ENCODE data around the gene TBX6. TPM values are rescaled to one million over a fixed set of nuclear protein-coding genes. Genes with fewer than 3 reads are reported as not detected.
A peak's percentile ranks its signal among the peaks of the same experiment; 100 is the strongest.

The TBX6 gene
- total and polyA plus RNA-seq, 10 of the 15 experiments (the other 5 are each of a cell fraction or from before 2014, with no cell fraction given): 0.08 to 0.90 (median 0.31) TPM; not detected in 2

GRCh38 chr16:30052671-30053372 lies 38.9 kb downstream of the TBX6 start (continued):
- TF ChIP-seq EZH2 (IDR thresholded peaks at IDR 0.05; ENCODE audit: borderline replicate concordance, control insufficient read depth, low read depth, low read length) (no peak), KLF5 (IDR thresholded peaks at IDR 0.05; ENCODE audit: partially characterized antibody) (peak; percentile 45), CBFB (IDR thresholded peaks at IDR 0.05; ENCODE audit: low read depth) (peak; percentile 44; the same call in 1 of the 2 replicates), RFX5 (IDR thresholded peaks at IDR 0.05; ENCODE audit: low read depth, low read length) (peak; percentile 47; the same call in 1 of the 2 replicates), IKZF1 (conservative IDR thresholded peaks at IDR 0.05) (peak; percentile 80), NRF1 (conservative IDR thresholded peaks at IDR 0.05; ENCODE audit: low read depth, low read length) (no peak), ZSCAN29 (IDR thresholded peaks at IDR 0.05) (no peak), E2F8 (IDR thresholded peaks at IDR 0.05; ENCODE audit: low read depth, partially characterized antibody) (peak; percentile 68), TCF12 (IDR thresholded peaks at IDR 0.05; ENCODE audit: low read depth, low read length) (no peak)

- ChIA-PET SMC1A (ENCODE audit: uncharacterized antibody, unreplicated experiment) (interaction anchor here (1.4 kb wide), 1 partner anchor 41 kb away, joined by 5 read pairs; the partner anchor contains the start of gene TBX6), RAD21 (ENCODE audit: unreplicated experiment) (interaction anchor here (0.7 kb wide), 1 partner anchor 230 kb away, joined by 5 read pairs; no protein-coding TSS in a partner anchor), POLR2A (interaction anchor here (1.3 to 2.7 kb wide), 2 partner anchors 14 to 39 kb away, joined by 3 to 7 read pairs; partner anchors contain the start of gene ALDOA), CTCF (no interaction called here)
- H3K4me3 ChIP-seq: no peak overlapping the region
- H3K27me3 ChIP-seq (replicated peaks in 1 of 2; ENCODE audit: control insufficient read depth in 2 of 2, insufficient read depth in 2 of 2, low read length in 1 of 2): no peaks in the 10 kb centered on the region
- H2AFZ ChIP-seq (ENCODE audit: control insufficient read depth, low read depth, low read length): no peak overlapping the region
- H3K27ac ChIP-seq (ENCODE audit: control insufficient read depth, insufficient read depth): no peak overlapping the region
- no peaks in the 10 kb centered on the region for H3K36me3 ChIP-seq (ENCODE audit: control insufficient read depth in 2 of 2, insufficient read depth in 2 of 2, low read length in 1 of 2)
- H3K9ac ChIP-seq (ENCODE audit: control insufficient read depth, insufficient read depth, low read length): no peak overlapping the region
- DNase-seq (ENCODE audit: low read depth, low spot score) (no peak), FAIRE-seq (no peak), ATAC-seq (no peak)
- intact Hi-C loops (cut with micrococcal nuclease; ENCODE audit: unreplicated experiment): no loop called here
- in situ Hi-C loops (cut with MboI): no loop called here
- 97% methylated on average over 3 of the region's 3 CpGs for WGBS (ENCODE audit: insufficient coverage, insufficient replicate concordance, low lambda C conversion rate, missing lambda C conversion rate)
- 0 out of 2 replicates have a peak overlapping the region, but pooled peaks have one; percentile 13 for H3K4me2 ChIP-seq (ENCODE audit: control insufficient read depth, insufficient read depth)
- H4K20me1 ChIP-seq (ENCODE audit: control insufficient read depth, insufficient read depth): no peaks in the 10 kb centered on the region
- BruUV-seq (replicated peaks): no TSS peak
- no peaks in the 10 kb centered on the region for H3K9me3 ChIP-seq (replicated peaks; ENCODE audit: control insufficient read depth, insufficient read depth, low read length)
- H3K4me1 ChIP-seq (ENCODE audit: control insufficient read depth, insufficient read depth, low read length): peaks cover 3% of the 10 kb centered on the region; the same call in 1 of the 2 replicates
- H3K79me2 ChIP-seq (ENCODE audit: control insufficient read depth, insufficient read depth, low read length): no peaks in the 10 kb centered on the region
- TF ChIP-seq PBX3 (IDR thresholded peaks at IDR 0.05; ENCODE audit: insufficient replicate concordance, low read depth, low read length): no peak
- no peak for TF ChIP-seq BCLAF1 (IDR thresholded peaks at IDR 0.05)
- no peak for TF ChIP-seq SIX5 (IDR thresholded peaks at IDR 0.05; ENCODE audit: low read depth, low read length, severe bottlenecking)
- no peak for TF ChIP-seq POLR2A (IDR thresholded peaks at IDR 0.05; ENCODE audit: low read depth, low read length)
- TF ChIP-seq BHLHE40 (IDR thresholded peaks at IDR 0.05; ENCODE audit: borderline replicate concordance in 1 of 2, low read depth in 2 of 2, low read length in 1 of 2): no peak
These were observed 40.2 kb downstream of the TBX6 start for GRCh38 chr16:30051518-30051917.

Measured in GM12878 (cell line).